ENCODE results near the gene ALOX15. TPM values are rescaled to one million over a fixed set of nuclear protein-coding genes. Genes with fewer than 3 reads are reported as not detected.
"Not testable (repeated sequence)": the region's sequence is repeated elsewhere in the genome, so short reads cannot be mapped to it uniquely, and the experiment has no call there.

The ALOX15 gene
- total RNA-seq, 2 experiments from 2014 or later: 0.36 TPM; not detected in 1

DNA sequence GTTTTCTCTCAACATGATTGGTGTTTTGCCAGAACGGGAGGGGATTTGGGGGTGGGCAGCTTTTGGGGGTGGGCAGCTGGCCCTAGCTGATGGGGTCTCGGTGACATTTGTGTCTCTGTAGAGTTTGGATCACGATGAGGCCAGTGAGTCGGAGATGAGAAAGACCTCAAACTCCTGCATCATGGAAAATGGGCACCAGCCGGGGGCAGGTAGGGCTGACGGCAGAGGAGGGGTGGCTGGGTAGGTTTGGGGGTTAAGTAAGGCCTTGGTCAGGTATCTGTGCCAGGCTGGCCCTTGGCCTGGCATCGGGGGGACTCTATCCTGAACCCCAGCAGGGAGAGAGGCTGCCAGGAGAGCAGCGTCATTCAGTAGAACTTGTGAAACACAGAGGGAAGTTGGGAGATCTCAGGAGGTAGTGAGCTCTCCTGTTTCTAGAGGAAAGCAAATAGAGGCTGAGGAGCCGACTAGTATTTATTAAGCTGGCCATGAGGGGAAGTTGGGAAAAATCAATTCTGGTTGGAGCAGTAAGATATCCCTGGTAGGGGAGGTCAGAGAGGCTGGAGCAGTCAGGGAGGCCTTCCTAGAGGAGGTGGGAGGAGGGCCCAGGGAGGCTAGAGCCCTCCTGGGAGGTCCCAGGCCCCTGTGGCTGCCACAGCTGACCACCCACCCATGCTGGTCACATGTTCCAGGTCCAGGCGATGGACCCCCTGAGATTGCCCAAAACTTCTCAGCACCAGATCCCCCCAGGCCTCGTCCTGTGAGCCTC is 49.1 kb downstream of the ALOX15 start:
- ChIA-PET POLR2A (no interaction called here), CTCF (no interaction called here)
- Histone ChIP-seq H3K36me3 (ENCODE audit: insufficient read depth, low read length) (no peaks in the 10 kb centered on the region), H3K9me3 (ENCODE audit: control insufficient read depth in 1 of 2, insufficient read depth in 1 of 2, low read length in 2 of 2) (peaks cover 0 to 4% of the 10 kb centered on the region in 2 experiments), H3K4me3 (ENCODE audit: low read length) (no peak overlapping the region), H3K4me1 (ENCODE audit: insufficient read depth, low read length) (peaks cover 8% of the 10 kb centered on the region), H3K27ac (ENCODE audit: low read depth in 1 of 2, low read length in 2 of 2) (no peak overlapping the region), H3K27me3 (ENCODE audit: control insufficient read depth in 1 of 2, insufficient read depth in 2 of 2, low read length in 2 of 2) (peaks cover 0 to 3% of the 10 kb centered on the region in 2 experiments)
- intact Hi-C loops (cut with DNase I, micrococcal nuclease): no loop called here
- no peak overlapping the region for H3K4me3 Mint-ChIP-seq
- TF ChIP-seq, protein P1, sequence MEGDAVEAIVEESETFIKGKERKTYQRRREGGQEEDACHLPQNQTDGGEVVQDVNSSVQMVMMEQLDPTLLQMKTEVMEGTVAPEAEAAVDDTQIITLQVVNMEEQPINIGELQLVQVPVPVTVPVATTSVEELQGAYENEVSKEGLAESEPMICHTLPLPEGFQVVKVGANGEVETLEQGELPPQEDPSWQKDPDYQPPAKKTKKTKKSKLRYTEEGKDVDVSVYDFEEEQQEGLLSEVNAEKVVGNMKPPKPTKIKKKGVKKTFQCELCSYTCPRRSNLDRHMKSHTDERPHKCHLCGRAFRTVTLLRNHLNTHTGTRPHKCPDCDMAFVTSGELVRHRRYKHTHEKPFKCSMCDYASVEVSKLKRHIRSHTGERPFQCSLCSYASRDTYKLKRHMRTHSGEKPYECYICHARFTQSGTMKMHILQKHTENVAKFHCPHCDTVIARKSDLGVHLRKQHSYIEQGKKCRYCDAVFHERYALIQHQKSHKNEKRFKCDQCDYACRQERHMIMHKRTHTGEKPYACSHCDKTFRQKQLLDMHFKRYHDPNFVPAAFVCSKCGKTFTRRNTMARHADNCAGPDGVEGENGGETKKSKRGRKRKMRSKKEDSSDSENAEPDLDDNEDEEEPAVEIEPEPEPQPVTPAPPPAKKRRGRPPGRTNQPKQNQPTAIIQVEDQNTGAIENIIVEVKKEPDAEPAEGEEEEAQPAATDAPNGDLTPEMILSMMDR (IDR thresholded peaks at IDR 0.05): no peak
- H3K27me3 Mint-ChIP-seq: peaks cover 15% of the 10 kb centered on the region
- H3K36me3 Mint-ChIP-seq (ENCODE audit: low read depth): no peaks in the 10 kb centered on the region
- no peak for ATAC-seq (ENCODE audit: poor library complexity)
- no peaks in the 10 kb centered on the region for H3K9me3 Mint-ChIP-seq
- DNase-seq: no peak
- H3K4me1 Mint-ChIP-seq (ENCODE audit: low read depth): no peaks in the 10 kb centered on the region
- no peak overlapping the region for H3K27ac Mint-ChIP-seq

DNA sequence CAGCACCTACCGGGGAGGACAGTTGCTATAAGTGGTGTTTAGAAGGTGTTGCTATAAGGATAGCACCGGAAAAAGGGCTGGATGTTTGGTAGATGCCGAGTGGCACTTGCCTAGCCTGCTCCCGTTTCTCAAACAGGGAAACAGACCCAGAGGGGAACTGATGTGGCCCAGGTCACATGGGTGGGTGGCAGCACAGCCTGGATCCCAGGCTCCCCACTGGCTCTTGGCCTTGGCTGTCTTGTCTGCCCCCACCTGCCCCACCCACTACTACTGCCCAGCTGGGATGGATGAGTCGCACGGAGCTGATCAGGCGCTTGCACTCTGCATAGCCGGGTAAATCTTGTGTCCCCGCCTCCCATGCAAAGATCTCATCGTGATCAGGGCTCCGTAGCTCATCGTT is 49.9 kb downstream of the ALOX15 start:
- Histone ChIP-seq H3K27ac (ENCODE audit: low read depth in 1 of 2, low read length in 2 of 2) (no peak overlapping the region), H3K36me3 (ENCODE audit: insufficient read depth, low read length) (no peaks in the 10 kb centered on the region), H3K27me3 (ENCODE audit: control insufficient read depth in 1 of 2, insufficient read depth in 2 of 2, low read length in 2 of 2) (peaks cover 0 to 5% of the 10 kb centered on the region in 2 experiments), H3K9me3 (ENCODE audit: control insufficient read depth in 1 of 2, insufficient read depth in 1 of 2, low read length in 2 of 2) (peaks cover 0 to 4% of the 10 kb centered on the region in 2 experiments), H3K4me3 (ENCODE audit: low read length) (no peak overlapping the region), H3K4me1 (ENCODE audit: insufficient read depth, low read length) (peaks cover 8% of the 10 kb centered on the region)
- no peaks in the 10 kb centered on the region for H3K4me1 Mint-ChIP-seq (ENCODE audit: low read depth)
- H3K4me3 Mint-ChIP-seq: no peak overlapping the region
- ChIA-PET POLR2A (no interaction called here), CTCF (no interaction called here)
- H3K36me3 Mint-ChIP-seq (ENCODE audit: low read depth): no peaks in the 10 kb centered on the region
- H3K27me3 Mint-ChIP-seq: peaks cover 19% of the 10 kb centered on the region
- no peak for DNase-seq
- H3K27ac Mint-ChIP-seq: no peak overlapping the region
- H3K9me3 Mint-ChIP-seq: no peaks in the 10 kb centered on the region
- TF ChIP-seq, protein P1 (IDR thresholded peaks at IDR 0.05): no peak
- no peak for ATAC-seq (ENCODE audit: poor library complexity)
- intact Hi-C loops (cut with DNase I, micrococcal nuclease): no loop called here

DNA sequence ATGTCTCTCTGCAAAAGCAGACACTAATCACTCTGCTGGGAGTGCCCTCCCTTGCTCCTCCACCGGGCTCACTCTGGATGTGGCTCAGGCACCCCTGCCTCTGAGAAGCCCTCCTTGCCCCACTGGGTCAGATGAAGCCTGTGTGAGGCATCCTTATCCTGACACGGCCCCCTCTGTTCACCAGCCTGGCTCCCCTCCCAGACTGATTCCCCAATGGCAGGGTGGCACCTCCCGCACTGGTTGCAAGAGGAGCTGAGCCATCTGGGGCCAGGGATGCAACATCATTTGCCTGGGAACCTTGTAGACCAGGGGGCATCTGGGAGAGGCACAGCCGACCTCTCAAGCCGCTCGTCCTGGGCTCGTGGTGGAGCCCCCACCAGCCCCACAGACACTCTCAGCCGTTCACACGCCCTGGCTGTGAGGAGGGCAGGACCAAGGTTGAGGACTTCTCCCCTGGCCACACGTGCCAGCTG is 50.5 kb downstream of the ALOX15 start:
- peaks cover 24% of the 10 kb centered on the region for H3K27me3 Mint-ChIP-seq
- DNase-seq (no peak), ATAC-seq (ENCODE audit: poor library complexity) (no peak)
- H3K4me1 Mint-ChIP-seq (ENCODE audit: low read depth): no peaks in the 10 kb centered on the region
- no peaks in the 10 kb centered on the region for H3K36me3 Mint-ChIP-seq (ENCODE audit: low read depth)
- Histone ChIP-seq H3K4me3 (ENCODE audit: low read length) (no peak overlapping the region), H3K27me3 (ENCODE audit: control insufficient read depth in 1 of 2, insufficient read depth in 2 of 2, low read length in 2 of 2) (peaks cover 0 to 6% of the 10 kb centered on the region in 2 experiments), H3K9me3 (ENCODE audit: control insufficient read depth in 1 of 2, insufficient read depth in 1 of 2, low read length in 2 of 2) (peaks cover 0 to 4% of the 10 kb centered on the region in 2 experiments), H3K36me3 (ENCODE audit: insufficient read depth, low read length) (no peaks in the 10 kb centered on the region), H3K4me1 (ENCODE audit: insufficient read depth, low read length) (peaks cover 8% of the 10 kb centered on the region), H3K27ac (ENCODE audit: low read depth in 1 of 2, low read length in 2 of 2) (no peak overlapping the region)
- TF ChIP-seq, protein P1 (IDR thresholded peaks at IDR 0.05): no peak
- ChIA-PET POLR2A (no interaction called here), CTCF (no interaction called here)
- intact Hi-C loops (cut with DNase I, micrococcal nuclease): no loop called here
- no peak overlapping the region for H3K4me3 Mint-ChIP-seq
- no peaks in the 10 kb centered on the region for H3K9me3 Mint-ChIP-seq
- no peak overlapping the region for H3K27ac Mint-ChIP-seq

DNA sequence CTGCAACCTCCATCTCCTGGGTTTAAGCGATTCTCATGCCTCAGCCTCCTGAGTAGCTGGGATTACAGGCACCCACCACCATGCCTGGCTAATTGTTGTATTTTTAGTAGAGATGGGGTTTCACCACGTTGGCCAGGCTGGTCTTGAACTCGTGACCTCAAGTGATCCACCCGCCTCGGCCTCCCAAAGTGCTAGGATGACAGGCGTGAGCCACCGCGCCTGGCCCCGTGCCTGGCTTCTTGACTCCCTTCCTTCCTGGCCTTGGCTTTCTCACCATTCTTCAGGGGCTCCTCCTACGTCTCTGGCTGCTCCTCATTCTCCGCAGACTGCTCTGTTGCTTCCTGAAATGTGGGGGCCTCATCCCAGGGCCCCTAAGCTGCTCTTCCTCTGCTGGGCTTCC is 51.4 kb downstream of the ALOX15 start:
- ATAC-seq (ENCODE audit: poor library complexity); H3K27ac ChIP-seq (ENCODE audit: low read depth in 1 of 2, low read length in 2 of 2); H3K9me3 Mint-ChIP-seq; POLR2A ChIA-PET; H3K4me3 ChIP-seq (ENCODE audit: low read length); H3K36me3 ChIP-seq (ENCODE audit: insufficient read depth, low read length); H3K4me1 ChIP-seq (ENCODE audit: insufficient read depth, low read length); intact Hi-C loops (cut with DNase I, micrococcal nuclease); H3K27ac Mint-ChIP-seq; DNase-seq; H3K9me3 ChIP-seq (ENCODE audit: control insufficient read depth in 1 of 2, insufficient read depth in 1 of 2, low read length in 2 of 2); H3K4me3 Mint-ChIP-seq; H3K36me3 Mint-ChIP-seq (ENCODE audit: low read depth); H3K4me1 Mint-ChIP-seq (ENCODE audit: low read depth): not testable (repeated sequence)
- peaks cover 26% of the 10 kb centered on the region for H3K27me3 Mint-ChIP-seq
- CTCF ChIA-PET: interaction anchor here (0.6 to 0.9 kb wide), 2 partner anchors 25 to 1029 kb away, joined by 3 to 4 read pairs; no protein-coding TSS in a partner anchor
- H3K27me3 ChIP-seq (ENCODE audit: control insufficient read depth in 1 of 2, insufficient read depth in 2 of 2, low read length in 2 of 2): peaks cover 8 to 12% of the 10 kb centered on the region in 2 experiments

Measured in CD4-positive, alpha-beta T cell (primary cell).